ENCODE measurements around the gene SLC26A6.

GRCh38 chr3:48681541-48681880, 46.2 kb upstream of the SLC26A6 start:
- TF ChIP-seq SMARCA5 (IDR thresholded peaks at IDR 0.05), result no peak
- TF ChIP-seq, protein P1, sequence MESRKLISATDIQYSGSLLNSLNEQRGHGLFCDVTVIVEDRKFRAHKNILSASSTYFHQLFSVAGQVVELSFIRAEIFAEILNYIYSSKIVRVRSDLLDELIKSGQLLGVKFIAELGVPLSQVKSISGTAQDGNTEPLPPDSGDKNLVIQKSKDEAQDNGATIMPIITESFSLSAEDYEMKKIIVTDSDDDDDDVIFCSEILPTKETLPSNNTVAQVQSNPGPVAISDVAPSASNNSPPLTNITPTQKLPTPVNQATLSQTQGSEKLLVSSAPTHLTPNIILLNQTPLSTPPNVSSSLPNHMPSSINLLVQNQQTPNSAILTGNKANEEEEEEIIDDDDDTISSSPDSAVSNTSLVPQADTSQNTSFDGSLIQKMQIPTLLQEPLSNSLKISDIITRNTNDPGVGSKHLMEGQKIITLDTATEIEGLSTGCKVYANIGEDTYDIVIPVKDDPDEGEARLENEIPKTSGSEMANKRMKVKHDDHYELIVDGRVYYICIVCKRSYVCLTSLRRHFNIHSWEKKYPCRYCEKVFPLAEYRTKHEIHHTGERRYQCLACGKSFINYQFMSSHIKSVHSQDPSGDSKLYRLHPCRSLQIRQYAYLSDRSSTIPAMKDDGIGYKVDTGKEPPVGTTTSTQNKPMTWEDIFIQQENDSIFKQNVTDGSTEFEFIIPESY (IDR thresholded peaks at IDR 0.05), result no peak
- no peak for TF ChIP-seq BCL11A (IDR thresholded peaks at IDR 0.05; ENCODE audit: low read depth, low read length)
- no peak for TF ChIP-seq EP300 (IDR thresholded peaks at IDR 0.05; ENCODE audit: borderline replicate concordance in 1 of 2, control insufficient read depth in 1 of 2, low read depth in 2 of 2, low read length in 2 of 2)
- TF ChIP-seq EGR1 (IDR thresholded peaks at IDR 0.05; ENCODE audit: borderline replicate concordance in 1 of 2, low read depth in 2 of 2, low read length in 2 of 2), result no peak
- TF ChIP-seq, protein P2, sequence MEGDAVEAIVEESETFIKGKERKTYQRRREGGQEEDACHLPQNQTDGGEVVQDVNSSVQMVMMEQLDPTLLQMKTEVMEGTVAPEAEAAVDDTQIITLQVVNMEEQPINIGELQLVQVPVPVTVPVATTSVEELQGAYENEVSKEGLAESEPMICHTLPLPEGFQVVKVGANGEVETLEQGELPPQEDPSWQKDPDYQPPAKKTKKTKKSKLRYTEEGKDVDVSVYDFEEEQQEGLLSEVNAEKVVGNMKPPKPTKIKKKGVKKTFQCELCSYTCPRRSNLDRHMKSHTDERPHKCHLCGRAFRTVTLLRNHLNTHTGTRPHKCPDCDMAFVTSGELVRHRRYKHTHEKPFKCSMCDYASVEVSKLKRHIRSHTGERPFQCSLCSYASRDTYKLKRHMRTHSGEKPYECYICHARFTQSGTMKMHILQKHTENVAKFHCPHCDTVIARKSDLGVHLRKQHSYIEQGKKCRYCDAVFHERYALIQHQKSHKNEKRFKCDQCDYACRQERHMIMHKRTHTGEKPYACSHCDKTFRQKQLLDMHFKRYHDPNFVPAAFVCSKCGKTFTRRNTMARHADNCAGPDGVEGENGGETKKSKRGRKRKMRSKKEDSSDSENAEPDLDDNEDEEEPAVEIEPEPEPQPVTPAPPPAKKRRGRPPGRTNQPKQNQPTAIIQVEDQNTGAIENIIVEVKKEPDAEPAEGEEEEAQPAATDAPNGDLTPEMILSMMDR (IDR thresholded peaks at IDR 0.05 in 2 of 3, conservative IDR thresholded peaks at IDR 0.05 in 1 of 3; ENCODE audit: control insufficient read depth in 2 of 3, extremely low read depth in 1 of 3, insufficient read depth in 1 of 3, low read depth in 3 of 3, low read length in 3 of 3), result no peak
